Measurements from ENCODE around the gene CD81.

Gene CD81

GRCh38 chr11:2425506-2425905 lies 48.4 kb downstream of the CD81 start:
- Histone ChIP-seq H3K9ac (ENCODE audit: low read length) (no peak overlapping the region), H3K9me3 (ENCODE audit: insufficient read depth, low read length) (no peaks in the 10 kb centered on the region), H3K27ac (ENCODE audit: low read depth, low read length) (no peak overlapping the region), H3K27me3 (ENCODE audit: low read length) (no peaks in the 10 kb centered on the region), H3K9me2 (replicated peaks; ENCODE audit: insufficient read depth, low read length) (no peaks in the 10 kb centered on the region), H3K4me3 (ENCODE audit: insufficient read depth, low read length, poor library complexity, severe bottlenecking) (no peak overlapping the region), H3F3A (ENCODE audit: insufficient read depth) (no peaks in the 10 kb centered on the region), H2AFZ (ENCODE audit: low read depth, low read length, severe bottlenecking) (no peak overlapping the region), H3K36me3 (ENCODE audit: low read length) (no peaks in the 10 kb centered on the region), H3K79me2 (ENCODE audit: insufficient read depth, low read length) (no peaks in the 10 kb centered on the region), H3K4me2 (ENCODE audit: low read depth, low read length, poor library complexity, severe bottlenecking) (no peak overlapping the region), H4K20me1 (ENCODE audit: low read depth, low read length) (no peaks in the 10 kb centered on the region)
- TF ChIP-seq CTCF (IDR thresholded peaks at IDR 0.05; ENCODE audit: insufficient read depth, low read length, poor library complexity, severe bottlenecking) (no peak), EZH2phosphoT487 (conservative IDR thresholded peaks at IDR 0.05; ENCODE audit: low read length) (no peak)

- H3K27me3 ChIP-seq (ENCODE audit: low read length) = no peaks in the 10 kb centered on the region
- no peak overlapping the region for H3K9ac ChIP-seq (ENCODE audit: low read length)
- H2AFZ ChIP-seq (ENCODE audit: low read depth, low read length, severe bottlenecking) = no peak overlapping the region
- H4K20me1 ChIP-seq (ENCODE audit: low read depth, low read length) = no peaks in the 10 kb centered on the region
- TF ChIP-seq EZH2phosphoT487 (conservative IDR thresholded peaks at IDR 0.05; ENCODE audit: low read length) (no peak), CTCF (IDR thresholded peaks at IDR 0.05; ENCODE audit: insufficient read depth, low read length, poor library complexity, severe bottlenecking) (no peak)
- H3K9me2 ChIP-seq (replicated peaks; ENCODE audit: insufficient read depth, low read length) = no peaks in the 10 kb centered on the region
- H3K27ac ChIP-seq (ENCODE audit: low read depth, low read length) = no peak overlapping the region
- no peaks in the 10 kb centered on the region for H3K36me3 ChIP-seq (ENCODE audit: low read length)
- no peaks in the 10 kb centered on the region for H3K79me2 ChIP-seq (ENCODE audit: insufficient read depth, low read length)
- H3K4me2 ChIP-seq (ENCODE audit: low read depth, low read length, poor library complexity, severe bottlenecking) = no peak overlapping the region
- no peaks in the 10 kb centered on the region for H3K9me3 ChIP-seq (ENCODE audit: insufficient read depth, low read length)
- H3F3A ChIP-seq (ENCODE audit: insufficient read depth) = no peaks in the 10 kb centered on the region
- no peak overlapping the region for H3K4me3 ChIP-seq (ENCODE audit: insufficient read depth, low read length, poor library complexity, severe bottlenecking)
Measured at GRCh38 chr11:2426221-2426620, 49.1 kb downstream of the CD81 start.

GRCh38 chr11:2426826-2427521 lies 49.9 kb downstream of the CD81 start:
- Histone ChIP-seq H3K4me3 (ENCODE audit: insufficient read depth, low read length, poor library complexity, severe bottlenecking) (no peak overlapping the region), H3K79me2 (ENCODE audit: insufficient read depth, low read length) (no peaks in the 10 kb centered on the region), H3K27me3 (ENCODE audit: low read length) (no peaks in the 10 kb centered on the region), H3K9me2 (replicated peaks; ENCODE audit: insufficient read depth, low read length) (no peaks in the 10 kb centered on the region), H3K4me2 (ENCODE audit: low read depth, low read length, poor library complexity, severe bottlenecking) (no peak overlapping the region), H3K36me3 (ENCODE audit: low read length) (no peaks in the 10 kb centered on the region), H3K27ac (ENCODE audit: low read depth, low read length) (no peak overlapping the region), H2AFZ (ENCODE audit: low read depth, low read length, severe bottlenecking) (no peak overlapping the region), H4K20me1 (ENCODE audit: low read depth, low read length) (no peaks in the 10 kb centered on the region), H3F3A (ENCODE audit: insufficient read depth) (no peaks in the 10 kb centered on the region), H3K9me3 (ENCODE audit: insufficient read depth, low read length) (no peaks in the 10 kb centered on the region), H3K9ac (ENCODE audit: low read length) (no peak overlapping the region)
- no peak for TF ChIP-seq CTCF (IDR thresholded peaks at IDR 0.05; ENCODE audit: insufficient read depth, low read length, poor library complexity, severe bottlenecking)
- no peak for TF ChIP-seq EZH2phosphoT487 (conservative IDR thresholded peaks at IDR 0.05; ENCODE audit: low read length)

Data from SU-DHL-6 (cell line).